WERI-Rb-1 (cell line): ENCODE results near the gene KCNK7.

Source experiments
- DNase-seq: peaks from one replicate; pipeline ENCODE4 v3.0.0-alpha.2; 2020
- H3K27ac ChIP-seq: fragments of 250-450 bp; sonication (Bioruptor Pico); 2 replicates; pipeline ENCODE4 v1.5.1; 2020; ENCODE audit warnings: mild to moderate bottlenecking, moderate library complexity
- H3K27me3 ChIP-seq: fragments of 250-450 bp; sonication (Bioruptor Pico); 2 replicates; pipeline ENCODE4 v1.5.1; 2021; ENCODE audit warnings: mild to moderate bottlenecking, low read depth, moderate library complexity; ENCODE audit not compliant: insufficient read depth, severe bottlenecking
- H3K36me3 ChIP-seq: fragments of 250-450 bp; sonication (Bioruptor Pico); 2 replicates; pipeline ENCODE4 v1.5.1; 2020; ENCODE audit warnings: mild to moderate bottlenecking, moderate library complexity
- H3K4me3 ChIP-seq: 2 replicates; pipeline ENCODE4 v1.5.1; 2011; ENCODE audit warnings: low read depth, mild to moderate bottlenecking, control low read depth, low read length
- H3K9me3 ChIP-seq: fragments of 250-450 bp; sonication (Bioruptor Pico); 2 replicates; pipeline ENCODE4 v1.5.1; 2021; ENCODE audit warnings: mild to moderate bottlenecking, moderate library complexity; ENCODE audit not compliant: severe bottlenecking
- CTCF ChIP-seq: IDR thresholded peaks from 2 replicates; pipeline ENCODE4 v1.5.1; 2011; ENCODE audit warnings: low read depth, mild to moderate bottlenecking, control low read depth, inconsistent platforms, low read length

KCNK7 gene

GRCh38 chr11:65636108-65637031, 40.8 kb upstream of the KCNK7 start:
- peak overlapping the region; percentile 91 for H3K27ac ChIP-seq
- peaks cover 35% of the 10 kb centered on the region for H3K36me3 ChIP-seq
- TF ChIP-seq CTCF: no peak
- no peaks in the 10 kb centered on the region for H3K27me3 ChIP-seq
- no peak overlapping the region for H3K4me3 ChIP-seq
- H3K9me3 ChIP-seq: no peaks in the 10 kb centered on the region
- no peak for DNase-seq

- no peak overlapping the region for H3K4me3 ChIP-seq
- no peaks in the 10 kb centered on the region for H3K27me3 ChIP-seq
- no peak for DNase-seq
- H3K9me3 ChIP-seq: no peaks in the 10 kb centered on the region
- TF ChIP-seq CTCF: no peak
- no peak overlapping the region for H3K27ac ChIP-seq
- H3K36me3 ChIP-seq: peaks cover 45% of the 10 kb centered on the region
Observed at GRCh38 chr11:65634905-65635731, 39.5 kb upstream of the KCNK7 start.

GRCh38 chr11:65634440-65634839, 38.8 kb upstream of the KCNK7 start:
- no peak for TF ChIP-seq CTCF
- Histone ChIP-seq H3K27me3 (no peaks in the 10 kb centered on the region), H3K36me3 (peaks cover 52% of the 10 kb centered on the region)

GRCh38 chr11:65634109-65634436, 38.5 kb upstream of the KCNK7 start:
- H3K36me3 ChIP-seq: peaks cover 56% of the 10 kb centered on the region

More at GRCh38 chr11:65634440-65634839, 38.8 kb upstream of the KCNK7 start:
- no peak for DNase-seq
- Histone ChIP-seq H3K27ac (no peak overlapping the region), H3K9me3 (no peaks in the 10 kb centered on the region), H3K4me3 (no peak overlapping the region)

More at GRCh38 chr11:65634109-65634436, 38.5 kb upstream of the KCNK7 start:
- no peak overlapping the region for H3K27ac ChIP-seq
- no peak overlapping the region for H3K4me3 ChIP-seq
- no peaks in the 10 kb centered on the region for H3K27me3 ChIP-seq
- no peak for TF ChIP-seq CTCF
- no peaks in the 10 kb centered on the region for H3K9me3 ChIP-seq
- no peak for DNase-seq
